Stimulated activated CD8-positive, alpha-beta memory T cell treated with anti-CD3 and anti-CD28 coated beads, Interleukin-7, amount 100 ng/mL, for 48 hours (primary cell): ENCODE results near the gene TRIM23.

ENCODE experiments used
- DNase-seq, 2 donors: peaks; one replicate each; pipeline ENCODE4 v3.0.0-alpha.2; 2020; ENCODE audit warnings: low read depth in 1 of 2; ENCODE audit errors: extremely low read depth in 1 of 2

TRIM23 gene

GRCh38 chr5:65566505-65566904 lies 57.6 kb downstream of the TRIM23 start:
- no peak for DNase-seq

- DNase-seq: no peak
Measured at GRCh38 chr5:65563777-65564176, 60.4 kb downstream of the TRIM23 start.

GRCh38 chr5:65562731-65563701 lies 61.1 kb downstream of the TRIM23 start, which contains the start of the genes CENPK and PPWD1:
TSS of gene CENPK (minus strand) at chr5:65563168. CDS start at chr5:65554907, 8,261 bp downstream.
TSS of gene PPWD1 (plus strand) at chr5:65563296. CDS start at chr5:65563311, 15 bp downstream.
- peak; percentile 85 to 94 for DNase-seq

- no peak for DNase-seq
Measured at GRCh38 chr5:65556718-65557117, 67.4 kb downstream of the TRIM23 start.

- DNase-seq: no peak
Measured at GRCh38 chr5:65556181-65556580, 68.0 kb downstream of the TRIM23 start.

GRCh38 chr5:65555287-65555686 lies 68.8 kb downstream of the TRIM23 start:
- DNase-seq: no peak

GRCh38 chr5:65553941-65554340 lies 70.2 kb downstream of the TRIM23 start:
- no peak for DNase-seq

GRCh38 chr5:65548281-65548680 lies 75.9 kb downstream of the TRIM23 start:
- DNase-seq: peak in 1 of 2 donors; percentile 16

- no peak for DNase-seq
Measured at GRCh38 chr5:65546141-65546540, 78.0 kb downstream of the TRIM23 start.

GRCh38 chr5:65544473-65544872 lies 79.7 kb downstream of the TRIM23 start:
- DNase-seq: no peak

- no peak for DNase-seq
Measured at GRCh38 chr5:65539827-65540226, 84.3 kb downstream of the TRIM23 start.
